Measurements from ENCODE around the gene SSPN.

Gene SSPN

GRCh38 chr12:26156201-26156871, 39.0 kb upstream of the SSPN start:
- H3K4me3 ChIP-seq (ENCODE audit: low read depth, low read length), result no peak overlapping the region
- no peak for TF ChIP-seq CTCF (IDR thresholded peaks at IDR 0.05; ENCODE audit: low read depth, low read length)

GRCh38 chr12:26157001-26157400, 38.4 kb upstream of the SSPN start:
- H3K4me3 ChIP-seq (ENCODE audit: low read depth, low read length), result no peak overlapping the region
- no peak for TF ChIP-seq CTCF (IDR thresholded peaks at IDR 0.05; ENCODE audit: low read depth, low read length)

- TF ChIP-seq CTCF (IDR thresholded peaks at IDR 0.05; ENCODE audit: low read depth, low read length), result no peak
- no peak overlapping the region for H3K4me3 ChIP-seq (ENCODE audit: low read depth, low read length)
Observed at GRCh38 chr12:26158078-26158764, 37.2 kb upstream of the SSPN start.

- no peak for TF ChIP-seq CTCF (IDR thresholded peaks at IDR 0.05; ENCODE audit: low read depth, low read length)
- no peak overlapping the region for H3K4me3 ChIP-seq (ENCODE audit: low read depth, low read length)
Observed at GRCh38 chr12:26162174-26162573, 33.2 kb upstream of the SSPN start.

- no peak overlapping the region for H3K4me3 ChIP-seq (ENCODE audit: low read depth, low read length)
- TF ChIP-seq CTCF (IDR thresholded peaks at IDR 0.05; ENCODE audit: low read depth, low read length), result no peak
Observed at GRCh38 chr12:26162905-26163304, 32.5 kb upstream of the SSPN start.

GRCh38 chr12:26164118-26164517, 31.3 kb upstream of the SSPN start:
- no peak overlapping the region for H3K4me3 ChIP-seq (ENCODE audit: low read depth, low read length)
- no peak for TF ChIP-seq CTCF (IDR thresholded peaks at IDR 0.05; ENCODE audit: low read depth, low read length)

GRCh38 chr12:26172013-26172412, 23.4 kb upstream of the SSPN start:
- no peak for TF ChIP-seq CTCF (IDR thresholded peaks at IDR 0.05; ENCODE audit: low read depth, low read length)
- no peak overlapping the region for H3K4me3 ChIP-seq (ENCODE audit: low read depth, low read length)
